Measurements from ENCODE around the gene NTF4. TPM values are rescaled to one million over a fixed set of nuclear protein-coding genes. Genes with fewer than 3 reads are reported as not detected.

NTF4 gene
- total RNA-seq, 4 donors from 2014 or later = 1.3 to 6.8 (median 2.9) TPM

DNA sequence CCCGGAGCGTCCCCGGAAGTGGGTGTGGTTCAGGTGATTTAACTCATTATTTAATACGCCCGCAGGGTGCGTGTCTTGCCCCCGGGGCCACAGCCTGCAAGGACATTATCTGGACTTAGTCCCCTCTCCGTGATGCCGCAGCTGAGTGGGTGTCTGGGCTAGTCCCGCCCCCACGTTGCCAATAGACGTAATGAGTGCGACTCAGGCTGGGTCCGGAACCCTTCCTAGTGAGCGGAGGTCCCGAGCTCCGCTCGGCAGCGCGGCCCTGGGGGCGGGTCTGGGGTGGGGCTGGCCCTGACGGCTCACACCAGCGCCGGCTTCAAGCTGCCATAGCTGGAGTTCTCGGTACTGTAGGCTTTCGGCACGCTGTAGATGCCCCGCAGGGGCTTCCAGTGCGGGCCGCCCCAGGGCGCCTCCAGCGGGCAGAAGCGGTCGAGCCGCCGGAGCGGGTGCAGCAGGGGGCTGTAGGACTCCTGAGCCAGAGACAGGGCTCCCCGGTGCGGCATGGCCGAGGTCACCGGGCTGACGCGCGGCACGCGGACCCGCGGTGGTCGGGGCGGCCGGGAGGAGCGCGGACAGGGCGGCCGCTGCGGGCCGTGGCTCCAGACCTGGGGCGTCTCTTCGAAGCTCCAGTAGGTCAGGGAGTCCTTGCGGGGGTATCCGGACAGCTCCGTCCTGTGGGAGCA, 46.8 kb downstream of the NTF4 start:
- ATAC-seq (peak; percentile 32 to 62), DNase-seq (peak in 1 of 2 donors; percentile 35)
- peaks cover 14 to 19% of the 10 kb centered on the region in 2 donors for H3K4me1 ChIP-seq
- TF ChIP-seq CTCF (IDR thresholded peaks at IDR 0.05 in 4 of 5, conservative IDR thresholded peaks at IDR 0.05 in 1 of 5) = peak; percentile 19 to 53 (median 36)
- TF ChIP-seq POLR2A (IDR thresholded peaks at IDR 0.05) = no peak
- no peaks in the 10 kb centered on the region for H3K9me3 ChIP-seq
- H3K27ac ChIP-seq = no peak overlapping the region
- in situ Hi-C loops (cut with MboI; ENCODE audit: low sequenced_read_pairs in 4 of 4) = no loop called here
- intact Hi-C loops (cut with DNase I; ENCODE audit: low total_unique reads) = no loop called here
- H3K36me3 ChIP-seq = peaks cover 0 to 30% of the 10 kb centered on the region in 2 donors
- peak overlapping the region; percentile 55 to 72 (median 57) for H3K4me3 ChIP-seq
- peaks cover 0 to 11% (median 8%) of the 10 kb centered on the region in 3 donors for H3K27me3 ChIP-seq

DNA sequence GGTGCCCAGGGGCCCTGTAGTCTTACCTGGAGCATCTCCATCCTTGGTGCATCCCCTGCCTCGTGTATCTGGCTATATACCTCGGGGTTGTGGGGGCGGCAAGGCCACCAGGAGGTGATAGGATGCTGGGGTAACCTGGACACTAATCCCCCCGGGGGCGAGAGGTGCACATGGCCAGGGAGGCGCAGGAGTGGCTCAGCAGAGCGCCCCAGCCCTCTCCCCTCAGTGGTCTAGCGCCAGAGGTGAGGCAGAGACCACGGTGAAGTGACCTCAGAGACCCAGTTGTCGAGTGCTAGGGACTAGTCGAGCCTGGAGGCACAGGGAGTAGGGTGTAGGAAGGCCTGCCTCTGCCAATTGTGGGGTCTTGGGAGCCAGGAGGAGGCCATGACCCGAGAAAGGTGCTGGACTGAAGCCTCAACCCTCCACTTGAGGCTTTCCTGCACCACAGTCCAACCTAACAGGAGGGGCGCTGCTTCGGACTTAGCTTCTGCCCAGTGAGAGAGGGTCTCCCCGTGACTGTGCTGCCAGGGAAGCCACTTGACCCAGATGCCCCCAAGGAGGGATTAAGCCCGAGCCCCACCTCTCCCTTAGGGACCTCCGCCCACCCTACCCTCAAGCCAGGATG, 47.5 kb downstream of the NTF4 start, which contains the start of gene LHB:
TSS of gene LHB (minus strand) at position 51 of the 625 bp plus-strand sequence. CDS start at position 41, 10 bp downstream.
- in situ Hi-C loops (cut with MboI; ENCODE audit: low sequenced_read_pairs in 4 of 4) = no loop called here

DNA sequence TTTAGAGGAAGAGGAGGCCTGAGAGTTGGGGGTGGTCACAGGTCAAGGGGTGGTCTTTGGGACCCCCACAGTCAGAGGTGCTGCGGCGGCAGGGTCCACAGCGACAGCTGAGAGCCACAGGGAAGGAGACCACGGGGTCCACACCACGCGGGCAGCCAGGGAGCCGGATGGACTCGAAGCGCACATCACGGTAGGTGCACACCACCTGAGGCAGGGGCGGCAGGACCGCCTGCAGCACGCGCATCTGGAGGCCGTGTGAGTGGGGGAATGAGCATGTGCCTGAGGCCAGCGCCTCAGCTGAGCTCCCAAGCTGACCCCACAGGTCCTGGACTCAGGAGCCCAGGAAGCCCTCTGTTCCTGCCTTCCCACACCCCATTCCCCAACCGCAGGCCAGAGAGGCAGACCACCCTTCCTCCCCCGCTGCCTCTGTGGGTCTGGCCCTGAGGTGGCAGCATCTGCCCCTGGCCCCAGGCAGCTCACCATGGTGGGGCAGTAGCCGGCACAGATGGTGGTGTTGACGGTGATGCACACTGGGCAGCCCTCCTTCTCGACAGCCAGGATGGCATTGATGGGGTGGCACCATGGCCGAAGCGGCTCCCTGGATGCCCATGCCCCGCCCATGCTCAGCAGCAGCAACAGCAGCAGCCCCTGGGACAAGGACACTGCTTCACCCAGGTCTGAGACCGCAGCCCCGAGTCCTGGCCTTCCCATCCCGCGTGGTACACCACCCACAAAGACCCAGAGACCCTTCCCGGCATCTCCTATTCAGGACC, 48.4 kb downstream of the NTF4 start:
- Histone ChIP-seq H3K4me1 (peaks cover 14 to 19% of the 10 kb centered on the region in 2 donors), H3K9me3 (no peaks in the 10 kb centered on the region), H3K27ac (no peak overlapping the region), H3K36me3 (peaks cover 0 to 43% of the 10 kb centered on the region in 2 donors), H3K27me3 (peaks cover 0 to 11% (median 8%) of the 10 kb centered on the region in 3 donors), H3K4me3 (no peak overlapping the region)
- no peak for ATAC-seq
- intact Hi-C loops (cut with DNase I; ENCODE audit: low total_unique reads) = no loop called here
- in situ Hi-C loops (cut with MboI; ENCODE audit: low sequenced_read_pairs in 4 of 4) = no loop called here
- DNase-seq = no peak
- TF ChIP-seq POLR2A (IDR thresholded peaks at IDR 0.05) = no peak
- TF ChIP-seq CTCF (IDR thresholded peaks at IDR 0.05 in 4 of 5, conservative IDR thresholded peaks at IDR 0.05 in 1 of 5) = no peak

More for the DNA sequence above, 47.5 kb downstream of the NTF4 start, which contains the start of gene LHB:
- ATAC-seq (no peak), DNase-seq (no peak)
- Histone ChIP-seq H3K27ac (no peak within 1 kb of the TSS), H3K4me1 (peaks cover 14 to 19% of the 10 kb centered on the region in 2 donors), H3K4me3 (peak within 1 kb of the TSS; percentile 55 to 72 (median 57)), H3K9me3 (no peaks in the 10 kb centered on the region), H3K27me3 (peaks cover 0 to 11% (median 8%) of the 10 kb centered on the region in 3 donors), H3K36me3 (peaks cover 0 to 34% of the 10 kb centered on the region in 2 donors)
- no peak for TF ChIP-seq CTCF (IDR thresholded peaks at IDR 0.05 in 4 of 5, conservative IDR thresholded peaks at IDR 0.05 in 1 of 5)
- no peak for TF ChIP-seq POLR2A (IDR thresholded peaks at IDR 0.05)
- intact Hi-C loops (cut with DNase I; ENCODE audit: low total_unique reads) = no loop called here

- peaks cover 0 to 57% of the 10 kb centered on the region in 2 donors for H3K36me3 ChIP-seq
Observed at GRCh38 chr19:49014870-49015255, 49.8 kb downstream of the NTF4 start.

More at GRCh38 chr19:49014870-49015255, 49.8 kb downstream of the NTF4 start:
- no peak overlapping the region for H3K27ac ChIP-seq
- no peaks in the 10 kb centered on the region for H3K9me3 ChIP-seq
- TF ChIP-seq CTCF (IDR thresholded peaks at IDR 0.05 in 4 of 5, conservative IDR thresholded peaks at IDR 0.05 in 1 of 5) (no peak), POLR2A (IDR thresholded peaks at IDR 0.05) (no peak)
- H3K4me1 ChIP-seq = peaks cover 14 to 19% of the 10 kb centered on the region in 2 donors
- no peak for ATAC-seq
- in situ Hi-C loops (cut with MboI; ENCODE audit: low sequenced_read_pairs in 4 of 4) (no loop called here), intact Hi-C loops (cut with DNase I; ENCODE audit: low total_unique reads) (no loop called here)
- H3K27me3 ChIP-seq = peaks cover 0 to 11% (median 8%) of the 10 kb centered on the region in 3 donors
- no peak overlapping the region for H3K4me3 ChIP-seq
- no peak for DNase-seq
